Measurements from ENCODE around the gene HSP90AB1.
"Not testable (repeated sequence)": the region's sequence is repeated elsewhere in the genome, so short reads cannot be mapped to it uniquely, and the experiment has no call there.

The HSP90AB1 gene

DNA sequence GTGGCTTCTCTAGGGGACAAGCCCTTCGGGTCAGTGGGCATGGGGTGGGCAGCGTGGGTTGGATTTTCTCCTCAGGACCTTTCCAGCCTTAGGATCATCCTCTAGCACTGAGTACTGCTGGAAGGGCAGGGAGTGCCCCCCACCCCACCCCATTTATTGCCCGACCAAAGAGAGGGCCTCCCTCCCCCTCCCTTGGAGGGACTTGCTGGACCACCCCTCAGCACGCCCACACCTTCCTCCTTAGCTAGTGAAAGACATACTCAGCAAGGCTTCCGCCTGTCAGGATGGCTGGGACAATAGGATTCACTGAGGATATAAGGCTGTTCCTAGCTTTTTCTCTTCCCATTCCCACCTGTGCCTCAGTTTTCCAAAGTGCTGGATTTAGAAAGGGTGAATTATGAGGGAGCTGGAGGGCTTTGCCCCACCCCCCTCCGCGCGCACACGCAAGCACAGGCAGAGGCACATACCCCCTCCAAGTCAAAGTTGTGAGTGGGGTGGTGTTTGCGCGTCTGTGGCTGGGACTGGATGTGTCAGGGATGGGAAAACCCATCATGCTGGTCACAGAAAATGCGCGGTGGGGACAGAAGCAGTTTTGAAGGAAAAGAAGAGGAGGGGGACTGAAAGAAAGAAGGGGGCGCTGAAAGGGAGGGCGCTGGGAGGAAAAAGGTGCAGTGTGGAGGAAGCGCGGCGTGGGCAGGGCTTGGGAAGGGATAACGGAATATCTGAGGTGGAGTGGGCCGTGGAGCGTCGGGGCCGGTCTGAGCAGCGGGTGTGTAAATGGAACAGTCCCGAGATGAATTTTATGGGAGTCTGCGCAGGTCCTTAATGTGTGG lies 24.2 kb upstream of the HSP90AB1 start:
- DNase-seq = no peak

DNA sequence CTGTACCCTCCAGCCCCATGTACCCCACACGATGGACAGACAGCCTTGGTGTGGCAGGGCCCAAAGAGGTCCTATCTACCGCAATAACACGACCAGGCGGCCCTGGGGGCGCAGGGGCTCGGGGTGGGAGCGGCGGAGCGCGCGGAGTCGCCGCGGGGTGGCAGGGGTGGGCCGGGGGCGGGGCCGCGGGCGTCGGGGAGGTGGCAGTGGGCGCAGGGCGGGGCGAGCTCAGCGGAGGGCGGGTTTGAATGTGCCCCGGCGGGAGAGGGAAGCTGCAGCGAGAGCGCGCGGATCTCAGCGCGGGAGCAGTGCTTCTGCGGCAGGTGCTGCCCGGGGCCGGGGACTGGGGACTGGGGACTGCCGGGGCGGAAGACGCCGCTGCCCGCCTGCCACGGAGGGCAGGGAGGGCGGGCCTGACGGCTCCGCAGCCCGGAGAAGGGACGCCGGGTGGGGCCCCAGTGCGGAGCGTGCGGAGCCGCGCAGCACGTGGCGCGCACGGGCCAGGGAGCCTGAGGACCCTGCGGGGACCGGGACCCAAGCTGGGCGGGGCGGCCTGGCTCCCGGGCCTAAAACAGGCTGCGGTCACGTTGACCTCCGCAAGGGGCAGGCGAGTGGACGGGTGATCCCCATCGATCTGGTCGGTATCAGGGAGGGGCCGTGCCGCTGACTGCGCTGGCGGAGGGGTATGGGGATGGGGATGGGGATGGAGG lies 23.4 kb upstream of the HSP90AB1 start, which contains the start of gene SLC29A1:
TSS of gene SLC29A1 (plus strand) at position 277 of the 710 bp plus-strand sequence. CDS start 3,719 bp downstream, outside the sequence.
- peak; percentile 45 for DNase-seq

DNA sequence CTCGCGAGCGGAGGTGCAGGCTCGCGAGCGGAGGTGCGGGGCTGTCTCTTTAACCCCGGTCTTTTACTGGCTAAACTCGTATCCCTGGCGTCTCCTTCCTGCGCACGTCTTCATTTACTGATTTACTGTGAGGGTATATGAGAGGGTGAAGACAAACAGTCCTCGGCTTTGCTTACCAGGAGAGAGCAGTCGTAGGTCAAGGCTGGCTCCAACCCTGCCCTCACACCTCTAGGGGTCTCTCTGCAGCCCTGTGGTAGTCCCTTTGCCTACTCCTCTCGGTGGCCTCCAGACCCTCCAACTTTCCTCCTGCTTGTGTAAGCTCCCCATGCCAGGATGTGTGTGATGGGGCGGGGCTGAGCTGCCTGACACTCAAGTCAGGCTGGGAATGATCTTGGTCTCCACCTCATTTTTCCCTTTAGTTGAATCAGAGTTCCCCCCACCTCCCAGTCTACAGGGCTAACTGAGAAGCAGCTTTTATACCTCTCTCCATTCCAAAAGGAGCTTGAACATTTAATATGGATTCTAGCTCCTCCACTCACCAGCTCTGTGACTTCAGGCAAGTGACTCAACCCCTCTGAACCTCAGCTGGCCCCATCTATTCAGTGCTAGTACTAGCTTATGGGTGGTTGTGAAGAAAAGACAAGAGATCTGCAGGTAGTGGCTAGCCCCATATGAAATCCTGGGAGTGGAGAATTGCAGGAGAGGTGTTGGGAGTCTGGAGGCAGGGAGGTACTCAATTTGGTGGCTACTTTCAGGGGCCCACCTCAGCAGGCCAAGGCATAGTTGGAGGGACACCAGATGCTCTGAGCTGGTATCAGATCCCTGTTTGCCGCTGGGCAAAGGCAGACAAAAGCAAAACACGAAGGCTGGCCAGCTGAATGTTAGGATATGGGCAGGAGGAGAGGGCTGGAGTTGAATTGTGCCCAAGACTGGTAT lies 22.6 kb upstream of the HSP90AB1 start:
- no peak for DNase-seq

DNA sequence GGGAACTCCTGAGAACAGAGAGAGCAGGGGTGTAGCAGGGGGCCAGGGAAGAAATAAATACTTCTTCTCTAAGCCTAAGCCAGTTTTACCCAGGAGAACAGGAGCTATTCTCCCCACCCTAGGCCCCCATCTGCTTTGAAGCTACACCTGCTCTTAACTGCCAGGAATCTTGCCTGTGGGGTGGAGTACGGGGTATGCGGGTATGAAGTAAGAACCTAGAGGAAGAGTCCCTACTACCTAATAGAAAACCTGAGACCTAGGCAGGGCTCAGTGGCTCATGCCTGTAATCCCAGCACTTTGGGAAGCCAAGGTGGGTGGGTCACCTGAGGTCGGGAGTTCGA lies 22.0 kb upstream of the HSP90AB1 start:
- DNase-seq = no peak

DNA sequence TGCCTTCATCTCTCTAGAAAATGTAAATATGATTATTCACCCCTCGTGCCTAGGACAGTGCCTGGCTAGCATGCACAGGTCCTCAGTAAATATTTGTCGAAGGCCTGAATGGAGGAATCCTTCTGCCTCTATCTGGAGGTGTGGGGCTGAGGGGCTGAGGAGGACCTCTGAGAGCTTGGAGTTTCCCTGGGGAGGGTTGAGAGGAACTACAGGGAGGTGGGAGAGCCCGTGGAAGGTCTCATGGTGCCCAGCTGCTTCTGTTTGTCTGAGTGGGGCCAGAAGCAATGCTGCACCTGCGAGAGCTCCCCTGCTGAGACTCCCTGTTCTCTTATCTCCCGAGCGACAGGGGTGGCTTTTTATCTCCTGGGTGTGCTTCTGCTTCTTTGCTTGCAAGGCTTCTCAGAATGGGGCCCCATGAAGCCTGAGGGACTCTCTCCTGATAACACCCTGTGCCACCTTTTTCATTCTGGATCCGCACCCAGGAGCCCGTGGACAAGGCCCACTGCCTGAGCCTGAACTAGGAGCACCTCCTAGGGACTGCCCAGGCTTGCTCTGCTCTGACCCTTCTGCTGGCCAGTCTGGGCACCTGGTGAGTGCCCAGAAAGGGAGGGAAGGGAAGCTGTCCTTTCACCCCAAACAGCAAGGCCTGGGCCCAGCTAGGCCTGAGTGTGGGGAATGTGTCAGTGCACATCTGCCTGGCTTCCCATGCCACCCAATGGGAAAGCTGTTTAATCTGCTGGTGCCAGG lies 21.1 kb upstream of the HSP90AB1 start:
- no peak for DNase-seq

- DNase-seq = no peak
Observed at GRCh38 chr6:44226368-44227147, 20.3 kb upstream of the HSP90AB1 start.

DNA sequence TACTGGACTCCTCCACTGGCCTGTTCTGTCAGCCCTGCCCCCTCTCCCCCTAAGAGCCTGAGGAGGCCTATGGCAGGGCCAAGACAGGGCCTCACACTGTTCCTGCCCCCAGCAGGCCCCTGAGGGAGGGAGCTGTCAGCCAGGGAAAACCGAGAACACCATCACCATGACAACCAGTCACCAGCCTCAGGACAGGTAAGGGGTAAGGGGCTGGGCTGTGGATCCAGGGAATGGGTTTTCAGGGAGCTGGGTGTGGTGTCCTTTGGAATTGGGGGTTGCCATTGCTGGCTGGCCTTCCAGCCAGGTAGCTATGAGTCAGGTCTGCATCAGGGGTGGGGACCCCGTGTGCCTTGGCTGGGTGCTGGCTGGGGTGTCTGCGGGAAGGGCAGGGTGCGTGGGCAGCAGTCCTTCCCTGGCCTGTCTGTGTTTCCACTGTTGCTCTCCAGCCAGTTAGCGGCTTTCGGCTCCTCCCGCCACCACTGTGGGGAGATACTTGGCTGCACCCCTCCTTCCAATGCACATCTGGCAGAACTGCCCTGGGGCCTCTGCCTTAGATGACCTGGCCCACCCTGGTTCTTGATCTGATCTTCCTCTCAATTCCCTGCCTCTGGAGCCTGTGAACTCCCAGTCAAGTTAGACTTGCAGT lies 19.6 kb upstream of the HSP90AB1 start:
- no peak for DNase-seq

GRCh38 chr6:44228031-44228430 lies 18.9 kb upstream of the HSP90AB1 start:
- no peak for DNase-seq

GRCh38 chr6:44228433-44228832 lies 18.5 kb upstream of the HSP90AB1 start:
- DNase-seq = no peak

- no peak for DNase-seq
Observed at GRCh38 chr6:44228836-44229235, 18.1 kb upstream of the HSP90AB1 start.

- no peak for DNase-seq
Observed at GRCh38 chr6:44229376-44230033, 17.4 kb upstream of the HSP90AB1 start.

DNA sequence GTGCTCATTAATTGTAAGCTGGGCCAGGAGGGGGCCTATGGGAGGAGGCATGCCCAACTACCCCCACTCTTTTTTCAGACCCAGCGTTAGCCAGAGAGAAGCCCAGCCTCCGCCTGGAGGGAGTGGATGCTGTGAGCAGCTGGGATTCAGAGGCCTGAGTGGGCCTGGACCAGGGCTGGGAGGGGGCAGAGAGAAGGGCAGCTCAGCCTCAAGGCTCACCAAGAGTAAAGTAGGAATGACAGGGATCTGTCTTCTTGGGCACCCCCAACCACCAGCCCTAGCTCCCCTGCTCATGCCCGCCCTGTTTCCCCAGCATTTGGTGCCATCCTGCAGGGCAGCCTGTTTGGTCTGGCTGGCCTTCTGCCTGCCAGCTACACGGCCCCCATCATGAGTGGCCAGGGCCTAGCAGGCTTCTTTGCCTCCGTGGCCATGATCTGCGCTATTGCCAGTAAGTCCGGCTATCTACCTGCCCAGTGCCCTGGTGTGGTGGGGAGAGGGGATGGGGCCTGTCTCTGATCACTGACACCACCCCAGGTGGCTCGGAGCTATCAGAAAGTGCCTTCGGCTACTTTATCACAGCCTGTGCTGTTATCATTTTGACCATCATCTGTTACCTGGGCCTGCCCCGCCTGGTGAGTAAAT lies 16.7 kb upstream of the HSP90AB1 start:
- no peak for DNase-seq

DNA sequence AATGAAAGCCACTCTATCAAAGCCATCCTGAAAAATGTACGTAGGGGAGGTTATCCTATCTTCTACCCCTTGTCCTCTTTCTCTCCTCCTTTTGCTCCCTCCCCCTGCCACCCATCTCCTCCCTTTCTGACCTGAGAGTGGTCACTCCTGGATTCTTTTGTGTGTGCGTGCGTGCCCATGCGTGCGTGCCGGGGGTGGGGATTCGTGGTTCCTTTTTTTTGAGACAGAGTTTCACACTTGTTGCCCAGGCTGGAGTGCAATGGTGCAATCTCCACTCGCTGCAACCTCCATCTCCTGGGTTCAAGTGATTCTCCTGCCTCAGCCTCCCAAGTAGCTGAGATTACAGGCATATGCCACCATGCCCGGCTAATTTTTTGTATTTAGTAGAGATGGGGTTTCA lies 15.5 kb upstream of the HSP90AB1 start:
- not testable (repeated sequence) for DNase-seq

DNA sequence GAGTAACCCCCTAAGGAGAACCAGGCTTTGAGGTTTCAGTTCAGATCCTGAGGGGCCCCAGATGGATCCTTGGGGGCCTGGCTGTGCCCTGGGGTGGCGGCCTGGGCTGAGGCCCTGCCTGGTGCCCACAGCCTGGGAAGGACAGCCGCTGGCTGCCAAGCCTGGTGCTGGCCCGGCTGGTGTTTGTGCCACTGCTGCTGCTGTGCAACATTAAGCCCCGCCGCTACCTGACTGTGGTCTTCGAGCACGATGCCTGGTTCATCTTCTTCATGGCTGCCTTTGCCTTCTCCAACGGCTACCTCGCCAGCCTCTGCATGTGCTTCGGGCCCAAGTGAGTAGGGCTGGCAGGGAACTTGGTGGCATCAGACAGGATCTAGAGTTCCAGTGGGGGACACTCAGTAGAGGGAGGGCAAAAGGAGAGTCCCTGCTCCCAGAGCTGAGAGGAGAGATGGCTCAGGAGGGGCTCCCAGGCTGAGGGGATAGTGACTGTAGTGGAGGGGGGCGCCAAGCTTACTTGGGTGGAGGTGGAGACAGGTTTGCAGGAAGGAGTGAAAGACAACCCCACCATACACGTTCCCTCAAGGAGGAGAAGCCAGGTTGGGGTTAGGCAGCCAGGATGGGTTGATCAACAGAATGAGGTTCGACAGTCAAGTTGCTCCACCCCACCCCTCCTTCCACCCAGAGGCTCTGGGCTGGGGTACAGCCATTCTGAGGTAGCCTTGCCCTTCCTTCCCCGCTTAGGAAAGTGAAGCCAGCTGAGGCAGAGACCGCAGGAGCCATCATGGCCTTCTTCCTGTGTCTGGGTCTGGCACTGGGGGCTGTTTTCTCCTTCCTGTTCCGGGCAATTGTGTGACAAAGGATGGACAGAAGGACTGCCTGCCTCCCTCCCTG lies 14.0 kb upstream of the HSP90AB1 start:
- no peak for DNase-seq

- DNase-seq = no peak
Observed at GRCh38 chr6:44233567-44234100, 13.3 kb upstream of the HSP90AB1 start.

DNA sequence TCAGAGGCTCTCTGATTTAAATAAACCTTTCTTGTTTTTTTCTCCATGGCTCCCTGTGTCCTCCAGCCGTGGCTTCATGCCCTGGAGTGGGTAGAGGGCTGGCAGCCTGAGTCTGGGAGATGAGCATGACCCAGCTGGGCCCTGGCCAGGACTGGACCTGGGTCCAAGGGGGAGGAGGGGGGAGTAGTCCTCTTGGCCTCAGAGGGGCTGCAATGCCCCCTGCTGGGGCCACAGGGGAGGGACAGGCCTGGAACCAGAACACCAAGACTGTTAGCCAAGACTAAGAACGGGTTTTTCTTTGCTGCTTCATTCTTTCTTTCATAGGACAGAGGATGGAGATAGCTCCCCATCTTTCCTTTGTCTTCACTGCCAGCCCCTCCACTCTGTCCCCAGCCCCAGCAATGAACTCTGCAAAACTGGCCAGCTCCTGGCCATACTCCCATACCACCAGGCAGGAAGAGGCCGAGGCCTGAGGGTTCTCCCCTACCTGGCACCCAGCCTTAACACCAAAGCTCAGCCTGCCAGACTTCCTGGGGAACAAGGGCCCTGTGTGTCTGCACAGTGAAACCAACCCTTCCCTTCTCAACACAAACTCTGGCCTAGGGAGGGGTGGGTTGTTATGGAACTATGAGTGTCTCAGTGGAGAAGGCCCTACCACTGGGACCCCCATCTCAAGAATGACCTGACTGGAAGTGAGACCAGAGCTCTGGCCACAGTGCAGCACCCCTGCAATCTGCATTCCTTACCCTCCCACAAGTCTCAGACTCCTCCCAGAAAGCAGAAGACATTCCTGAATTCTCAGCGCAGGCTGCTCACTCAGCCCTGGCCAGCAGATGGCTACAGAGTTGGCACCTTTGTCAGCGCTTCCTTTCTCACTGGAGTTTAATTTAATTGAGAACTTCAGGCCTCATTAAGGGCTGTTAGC lies 12.5 kb upstream of the HSP90AB1 start:
- no peak for DNase-seq

- DNase-seq = no peak
Observed at GRCh38 chr6:44235269-44235668, 11.6 kb upstream of the HSP90AB1 start.
